AG08396 (cell line): ENCODE data around the gene CRYZL1.

ENCODE experiments used
- DNase-seq: peaks from one replicate; pipeline ENCODE4 v3.0.0; 2012; ENCODE audit warnings: low spot score, mixed read lengths

Gene CRYZL1

GRCh38 chr21:33661146-33661545, 19.6 kb upstream of the CRYZL1 start:
- no peak for DNase-seq

GRCh38 chr21:33660406-33660805, 18.9 kb upstream of the CRYZL1 start:
- no peak for DNase-seq

GRCh38 chr21:33659568-33659949, 18.0 kb upstream of the CRYZL1 start:
- DNase-seq: no peak

DNA sequence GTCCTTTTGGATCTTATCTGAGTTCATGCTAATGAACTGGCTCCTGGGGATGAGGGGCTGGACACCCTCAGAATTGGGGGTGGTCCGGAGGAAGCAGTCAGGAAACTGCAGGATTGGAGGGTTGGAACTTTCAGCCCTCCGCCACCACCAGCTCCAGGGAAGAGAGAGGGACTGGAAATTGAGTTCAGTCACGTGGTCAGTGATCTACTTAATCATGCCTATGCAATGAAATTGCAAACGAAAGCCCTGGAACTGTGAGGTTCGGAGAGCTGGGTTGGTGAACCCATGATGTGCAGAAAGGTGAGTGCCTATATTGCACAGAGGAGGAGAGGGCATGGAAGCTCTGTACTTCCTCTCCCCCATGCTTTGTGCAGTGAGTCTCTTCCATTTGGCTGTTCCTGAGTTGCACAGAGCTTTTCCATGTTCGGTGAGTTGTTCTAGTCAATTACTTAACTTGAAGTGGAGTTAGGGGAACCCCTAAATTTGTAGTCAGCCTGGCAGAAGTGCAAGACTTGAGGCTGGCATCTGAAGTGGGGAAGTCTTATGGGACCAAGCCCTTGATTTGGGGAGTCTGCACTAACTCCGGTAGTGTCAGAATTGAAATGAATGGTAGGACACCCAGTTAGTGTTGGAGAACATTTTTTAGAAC, 17.5 kb upstream of the CRYZL1 start:
- no peak for DNase-seq

GRCh38 chr21:33657124-33657820, 15.7 kb upstream of the CRYZL1 start:
- no peak for DNase-seq

- peak; percentile 59 for DNase-seq
Measured at GRCh38 chr21:33655588-33656221, 14.2 kb upstream of the CRYZL1 start.

DNA sequence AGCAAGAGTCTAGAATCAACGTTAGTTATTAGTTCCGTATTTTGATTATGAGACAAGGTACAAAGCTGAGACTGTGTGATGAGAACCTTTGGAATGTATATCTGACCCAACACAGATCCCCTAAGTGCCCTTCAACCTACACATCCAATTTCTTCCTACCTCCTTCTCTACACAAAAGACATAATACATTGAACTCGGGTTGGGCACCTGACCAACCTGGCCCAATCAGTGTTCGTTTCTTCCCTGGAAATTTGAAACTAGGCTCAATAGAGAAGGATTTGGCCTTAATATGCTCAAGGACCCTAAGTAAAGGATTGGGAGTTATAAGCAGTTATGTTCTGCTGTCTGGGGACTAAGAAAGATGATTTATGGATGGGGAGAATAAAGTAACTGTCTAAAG, 12.9 kb upstream of the CRYZL1 start:
- no peak for DNase-seq

- DNase-seq: no peak
Measured at GRCh38 chr21:33651965-33652680, 10.6 kb upstream of the CRYZL1 start.

DNA sequence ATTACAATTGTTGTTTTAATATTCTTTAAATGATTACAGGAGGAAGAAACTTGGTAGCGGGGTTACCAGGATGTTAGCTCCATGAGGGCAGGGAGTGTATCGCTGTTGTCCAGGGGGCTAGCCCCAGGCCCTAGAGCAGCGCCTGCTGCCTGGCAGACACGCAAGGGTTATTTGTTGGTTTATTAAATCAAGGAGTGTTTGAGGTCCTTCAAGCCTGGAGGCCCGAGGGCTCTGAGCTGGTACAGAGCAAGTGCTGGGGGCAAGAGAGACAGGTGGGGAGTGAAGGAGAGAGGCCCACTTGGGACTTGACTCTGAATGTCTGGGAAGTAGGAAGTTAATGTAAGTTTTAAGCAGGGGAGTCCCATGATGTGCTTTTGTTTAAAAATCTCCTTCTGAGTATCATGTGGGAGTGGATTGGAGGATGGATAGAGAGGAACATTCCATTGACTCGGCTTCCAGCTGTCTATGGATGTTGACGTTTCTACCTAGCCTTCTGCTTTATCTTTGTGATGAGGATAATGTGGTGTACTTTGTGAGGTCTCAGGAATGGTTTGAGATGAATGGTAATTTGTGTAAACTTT, 9.5 kb upstream of the CRYZL1 start:
- DNase-seq: no peak

DNA sequence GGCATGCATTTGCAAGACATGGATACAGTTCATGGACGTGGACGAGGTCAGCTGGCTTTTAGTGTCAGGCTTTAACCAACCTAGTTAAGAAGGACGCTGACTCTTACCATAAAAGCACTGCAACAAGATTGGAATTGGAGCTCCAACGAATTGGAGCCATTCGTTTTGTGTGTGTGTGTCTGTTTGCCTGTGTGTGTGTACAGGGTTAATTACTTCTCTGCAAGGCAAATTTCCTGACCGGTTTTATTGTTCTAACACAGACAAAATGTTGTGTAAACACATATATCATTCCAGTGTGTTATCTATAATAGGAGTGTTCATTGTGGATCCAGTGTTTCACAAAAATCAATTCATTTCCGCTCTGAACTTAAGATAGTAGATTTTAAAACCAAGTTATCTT, 8.7 kb upstream of the CRYZL1 start:
- DNase-seq: no peak

- no peak for DNase-seq
Measured at GRCh38 chr21:33648555-33648954, 7.0 kb upstream of the CRYZL1 start.

- no peak for DNase-seq
Measured at GRCh38 chr21:33647587-33647986, 6.0 kb upstream of the CRYZL1 start.

- DNase-seq: no peak
Measured at GRCh38 chr21:33645730-33646129, 4.2 kb upstream of the CRYZL1 start.

DNA sequence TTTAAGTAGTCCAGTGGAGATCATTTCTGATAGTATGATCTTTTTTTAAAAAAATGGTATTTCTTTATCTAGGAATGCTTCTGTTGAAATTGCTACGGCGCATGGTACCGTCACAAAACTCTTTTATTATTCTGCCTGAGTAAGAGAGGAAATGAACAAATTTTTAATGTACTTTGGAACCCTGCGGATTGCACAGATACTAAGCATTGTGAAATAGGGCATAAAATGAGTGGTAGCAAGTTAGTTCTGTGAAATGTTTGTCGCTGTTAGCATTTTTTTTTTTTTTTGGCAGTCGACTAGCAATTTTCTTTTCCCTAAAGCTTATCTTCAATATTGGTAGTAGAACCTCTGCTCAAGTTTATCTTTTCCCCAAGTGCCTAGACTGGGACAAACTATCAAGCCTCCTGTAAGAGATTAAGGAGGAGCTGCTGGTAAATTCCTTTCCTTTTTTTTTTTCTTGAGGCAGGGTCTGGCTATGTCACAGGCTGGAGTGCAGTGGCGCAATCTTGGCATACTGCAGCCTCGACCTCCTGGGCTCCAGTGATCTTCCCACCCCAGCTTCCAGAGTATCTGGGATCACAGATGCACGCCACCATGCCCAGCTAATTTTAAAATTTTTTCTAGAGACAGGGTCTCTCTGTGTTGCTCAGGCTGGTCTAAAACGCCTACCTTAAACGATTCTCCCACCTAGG, 3.0 kb upstream of the CRYZL1 start:
- peak; percentile 5 for DNase-seq

GRCh38 chr21:33643658-33644311, 2.2 kb upstream of the CRYZL1 start:
- DNase-seq: peak; percentile 15

- peak; percentile 34 for DNase-seq
Measured at GRCh38 chr21:33642896-33643657, 1.5 kb upstream of the CRYZL1 start.

DNA sequence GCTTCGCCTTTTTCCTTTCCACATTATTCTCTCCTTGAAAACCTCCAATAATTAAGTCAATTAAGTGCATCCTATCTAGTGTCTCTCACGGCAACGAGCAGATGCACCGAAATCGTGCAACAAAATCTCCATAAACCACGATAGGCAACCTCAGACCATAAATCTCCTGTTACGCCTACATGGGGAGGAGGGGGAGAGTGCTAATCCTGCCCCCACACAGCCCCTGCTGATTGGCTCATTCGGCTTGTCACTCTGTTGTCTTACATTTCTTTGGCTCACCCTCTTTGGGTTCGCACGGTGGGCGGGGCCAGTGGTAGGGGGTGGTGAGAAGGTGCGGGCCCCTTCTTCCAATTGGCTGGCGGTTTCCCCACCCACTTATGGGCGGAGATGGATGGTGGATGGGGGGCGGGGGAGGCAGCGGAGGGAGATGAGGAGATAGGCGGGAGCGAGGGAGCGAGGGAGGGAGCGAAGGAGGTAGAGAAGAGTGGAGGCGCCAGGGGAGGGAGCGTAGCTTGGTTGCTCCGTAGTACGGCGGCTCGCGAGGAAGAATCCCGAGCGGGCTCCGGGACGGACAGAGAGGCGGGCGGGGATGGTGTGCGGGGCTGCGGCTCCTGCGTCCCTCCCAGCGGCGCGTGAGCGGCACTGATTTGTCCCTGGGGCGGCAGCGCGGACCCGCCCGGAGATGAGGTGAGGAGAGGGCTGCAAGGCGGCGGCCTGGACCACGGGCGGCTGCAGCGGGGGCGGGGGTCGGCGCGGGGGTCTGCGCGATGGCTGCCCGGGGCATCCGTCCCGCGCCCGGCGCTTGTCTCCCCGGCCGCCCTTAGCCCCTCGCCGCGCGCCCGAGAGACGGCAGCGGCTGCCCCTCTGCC, 720 bp upstream of the CRYZL1 start, which contains the start of gene ITSN1:
Gene ITSN1 (plus strand): TSS at position 475 of the 869 bp plus-strand sequence. CDS start 76,328 bp downstream, outside the sequence.
- peak; percentile 96 for DNase-seq

DNA sequence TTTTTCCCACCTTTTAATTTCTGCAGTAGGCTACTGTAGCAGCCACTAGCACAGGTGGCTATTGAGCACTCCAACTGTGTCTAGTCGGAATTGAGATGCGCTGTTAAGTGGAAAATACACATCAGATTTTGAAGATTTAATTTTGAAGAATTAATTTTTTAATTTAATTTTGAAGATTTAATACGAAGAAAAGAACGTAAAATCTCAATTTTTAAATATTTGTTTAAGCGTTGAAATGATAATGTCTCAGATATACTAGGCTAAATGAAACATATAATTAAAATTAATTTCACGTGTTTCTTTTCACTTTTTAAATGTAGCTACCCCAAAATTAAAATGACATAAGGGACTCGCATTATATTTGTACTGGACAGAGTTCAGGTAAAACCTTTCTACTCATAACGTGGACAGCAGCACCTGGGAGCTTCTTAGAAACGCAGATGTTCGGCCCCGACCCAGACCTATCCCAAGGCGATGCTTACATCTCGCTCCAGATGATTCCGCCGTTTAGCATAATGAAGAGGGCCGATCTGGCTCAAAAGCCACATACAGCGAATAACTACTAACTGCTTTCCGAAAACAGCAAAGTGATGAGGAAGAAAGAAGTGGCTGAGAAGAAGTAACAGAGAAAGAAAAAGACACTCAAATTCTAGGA, 717 bp downstream of the CRYZL1 start:
- peak; percentile 15 for DNase-seq

GRCh38 chr21:33634254-33634653, 7.3 kb downstream of the CRYZL1 start:
- no peak for DNase-seq
